Stimulated activated CD4-positive, alpha-beta T cell treated with anti-CD3 and anti-CD28 coated beads, TNF-alpha, amount 100 ng/mL, for 24 hours (primary cell): ENCODE data around the gene SNX32.

Experiments used
- DNase-seq, 3 experiments: peaks; one replicate each; pipeline ENCODE4 v3.0.0-alpha.2; 2020; ENCODE audit warnings: low read depth in 3 of 3

SNX32 gene

DNA sequence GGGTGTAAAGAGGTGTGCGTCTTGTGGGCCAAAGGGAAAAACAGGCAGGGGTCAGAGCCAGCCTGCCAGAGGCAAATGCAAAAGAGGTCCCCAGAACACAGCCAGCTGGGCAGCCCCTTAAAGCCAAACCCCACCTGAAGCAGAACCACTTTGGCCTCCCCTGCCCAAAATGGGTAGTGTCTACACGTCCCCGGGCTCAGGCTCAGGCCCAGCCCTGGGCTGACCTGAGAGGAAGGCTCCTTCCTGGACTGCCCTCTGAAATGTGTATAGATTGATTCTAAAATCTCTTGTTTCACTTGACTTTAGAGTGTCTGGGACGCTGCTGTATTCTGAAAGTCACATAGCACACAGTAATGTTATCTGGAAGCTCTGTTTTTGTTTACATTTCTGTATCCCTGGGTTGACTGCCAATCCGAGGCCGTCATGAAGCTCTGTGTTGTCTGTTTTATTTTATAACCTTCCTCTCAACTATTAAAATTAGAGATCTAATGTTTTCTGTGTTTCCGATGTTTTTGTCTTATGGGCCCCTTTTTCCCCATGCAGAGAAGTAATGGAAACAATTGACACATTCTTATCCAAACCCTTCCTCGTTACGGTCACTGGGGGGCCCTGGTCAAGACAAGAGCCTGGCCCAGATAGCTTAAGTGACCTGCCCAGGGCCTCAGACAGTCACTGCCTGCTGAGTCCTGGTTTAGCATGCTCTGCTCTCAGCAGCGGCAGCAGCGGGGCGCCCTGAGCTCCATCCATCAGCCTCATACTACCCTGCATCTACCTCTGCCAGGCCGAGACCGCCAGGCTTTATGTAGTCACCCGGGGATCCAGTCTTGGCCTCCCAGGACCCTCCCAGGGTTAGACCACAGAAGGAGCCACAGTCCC, 36.8 kb upstream of the SNX32 start:
- DNase-seq = no peak

DNA sequence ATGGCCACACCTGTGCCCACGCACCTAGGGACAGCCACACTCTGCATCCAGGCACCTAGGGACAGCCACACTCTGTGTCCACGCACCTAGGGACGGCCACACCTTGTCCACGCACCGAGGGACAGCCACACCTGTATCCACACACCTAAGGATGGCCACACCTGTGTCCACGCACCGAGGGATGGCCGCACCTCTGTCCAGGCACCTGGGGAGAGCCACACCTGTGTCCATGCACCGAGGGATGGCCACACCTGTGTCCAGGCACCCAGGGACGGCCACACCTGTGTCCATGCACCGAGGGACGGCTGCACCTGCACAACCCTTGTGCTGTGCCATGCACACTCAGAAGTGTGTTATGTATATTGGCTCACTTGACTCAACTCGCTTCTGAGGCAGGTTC, 36.1 kb upstream of the SNX32 start:
- no peak for DNase-seq

DNA sequence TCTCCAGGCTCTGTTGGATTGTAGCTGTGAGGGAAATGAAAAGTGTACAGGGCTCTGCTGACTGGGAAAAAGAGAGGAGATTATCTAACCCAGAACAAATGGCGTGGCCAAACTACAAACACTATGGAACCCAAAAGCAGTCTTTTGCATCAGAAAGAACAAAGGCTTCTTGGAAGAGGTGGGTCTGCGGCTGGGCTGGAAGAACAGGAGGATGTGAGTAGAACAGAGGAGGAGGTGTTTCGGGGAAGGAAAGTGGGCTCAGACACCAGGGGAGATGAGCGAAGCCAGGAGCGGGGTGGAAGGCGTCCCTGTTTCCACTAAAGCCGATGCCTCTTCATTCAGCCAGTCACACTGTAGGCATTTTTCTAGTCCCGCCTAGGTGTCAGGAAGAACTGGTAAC, 34.9 kb upstream of the SNX32 start:
- DNase-seq = no peak

DNA sequence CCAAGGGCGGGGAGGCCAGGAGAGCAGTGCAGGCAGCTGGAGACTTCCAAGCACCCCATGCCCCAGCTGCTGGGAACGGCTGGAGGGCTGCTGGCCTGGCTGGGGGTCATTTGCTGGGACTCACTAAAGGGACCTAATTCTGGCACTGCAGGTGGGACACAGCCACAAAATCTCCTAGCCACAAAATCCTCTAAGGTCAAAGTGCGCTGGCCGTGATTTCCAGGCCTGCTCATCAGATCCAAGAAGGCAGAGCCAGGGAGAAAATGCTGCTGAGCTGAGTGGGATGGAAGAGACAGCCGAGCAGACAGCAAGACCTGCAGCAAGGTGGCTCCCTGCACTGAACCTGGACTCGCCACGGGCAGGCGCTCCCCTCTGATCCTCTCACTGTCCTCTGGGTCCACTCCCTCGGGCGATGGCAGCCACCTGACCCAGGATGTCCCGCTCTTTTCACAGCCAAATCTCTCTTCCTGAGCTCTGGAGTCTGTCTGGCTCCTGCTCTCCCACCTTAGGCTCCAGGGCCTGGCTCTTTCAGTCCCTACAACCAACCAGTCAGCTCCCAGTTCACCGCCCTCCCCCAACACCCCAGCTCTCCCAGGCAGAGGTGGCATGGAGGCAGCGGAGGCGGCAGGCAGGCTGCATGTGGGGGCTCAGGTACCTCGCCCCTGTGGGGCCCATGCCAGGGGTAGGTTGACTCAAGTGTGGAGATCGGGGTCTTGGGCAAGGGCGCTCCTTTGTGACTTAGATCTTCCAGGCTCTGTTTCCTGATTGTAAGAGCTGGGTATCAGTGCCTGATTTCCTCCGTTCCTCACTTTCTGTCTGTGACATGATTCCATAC, 32.4 kb upstream of the SNX32 start:
- DNase-seq = no peak

DNA sequence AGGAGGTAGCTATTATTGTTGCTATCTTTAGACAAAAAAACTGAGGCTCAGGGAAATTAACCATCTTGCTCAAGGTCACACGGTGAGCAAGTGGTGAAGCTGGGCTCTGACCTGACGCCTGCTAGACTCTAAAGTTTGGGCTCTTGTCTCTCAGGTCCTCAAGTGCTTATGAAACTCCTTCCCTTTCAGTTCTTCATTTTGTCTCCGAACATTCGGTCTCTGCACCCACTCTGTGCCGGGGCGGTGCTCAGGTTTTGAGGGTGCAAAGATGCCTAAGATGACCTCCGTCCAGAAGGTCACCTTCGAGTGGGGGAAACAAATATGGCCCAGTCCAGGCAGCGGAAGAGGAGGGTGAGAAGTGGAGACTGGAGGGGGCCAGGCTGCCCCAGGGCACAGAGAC, 30.9 kb upstream of the SNX32 start:
- no peak for DNase-seq

DNA sequence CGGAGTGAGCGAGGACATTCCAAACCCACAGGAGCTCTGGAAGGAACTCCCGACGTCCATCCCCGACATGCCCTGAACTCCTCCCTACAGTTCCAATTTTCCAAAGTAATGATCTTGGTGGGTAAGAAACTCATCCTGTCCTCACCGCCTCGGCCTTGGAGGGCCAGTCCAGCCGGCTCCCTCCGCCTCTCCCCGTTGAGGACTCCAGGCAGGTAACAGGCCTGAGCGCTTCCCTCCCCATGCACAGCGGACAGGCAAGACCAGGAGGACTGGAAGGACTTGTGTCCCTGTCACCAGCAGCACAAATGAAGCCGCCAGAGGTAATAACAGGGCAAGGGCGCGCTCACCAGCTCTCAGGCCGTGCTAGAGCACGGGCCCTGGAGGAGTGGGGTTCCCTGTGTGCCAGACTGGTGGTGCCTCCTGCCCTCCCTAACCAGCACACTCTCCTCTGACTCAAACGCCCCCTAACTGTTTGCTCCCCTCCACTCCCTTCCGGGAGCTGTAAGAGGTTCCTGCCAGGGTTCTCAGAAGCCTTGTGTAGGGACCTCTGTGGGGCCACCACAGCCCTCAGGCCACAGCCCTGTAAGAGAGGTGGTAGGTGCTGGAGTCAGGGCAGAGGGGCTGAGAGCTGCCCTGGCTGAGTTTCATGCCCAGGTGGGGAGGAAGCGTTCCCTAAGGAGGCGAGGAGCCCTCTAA, 29.8 kb upstream of the SNX32 start:
- DNase-seq = no peak

DNA sequence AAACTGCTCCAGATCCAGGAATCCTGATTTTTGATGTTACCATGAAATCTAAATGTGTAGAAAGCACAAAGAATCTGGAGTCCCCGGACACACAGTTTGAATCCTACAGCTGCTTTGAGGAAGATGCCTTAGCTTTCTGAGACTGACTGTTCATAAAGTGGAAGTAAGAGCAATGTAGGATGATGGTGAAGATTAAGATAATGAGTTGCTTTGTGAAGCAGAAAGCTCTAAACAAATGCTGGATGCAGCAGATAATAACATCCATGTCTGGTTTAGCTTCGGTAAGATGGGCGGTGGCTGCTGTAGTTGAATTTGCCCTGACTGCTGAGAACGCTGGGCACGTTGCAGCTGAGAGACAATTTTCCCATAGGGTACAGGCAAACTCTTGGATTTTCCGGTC, 26.8 kb upstream of the SNX32 start:
- DNase-seq = no peak

DNA sequence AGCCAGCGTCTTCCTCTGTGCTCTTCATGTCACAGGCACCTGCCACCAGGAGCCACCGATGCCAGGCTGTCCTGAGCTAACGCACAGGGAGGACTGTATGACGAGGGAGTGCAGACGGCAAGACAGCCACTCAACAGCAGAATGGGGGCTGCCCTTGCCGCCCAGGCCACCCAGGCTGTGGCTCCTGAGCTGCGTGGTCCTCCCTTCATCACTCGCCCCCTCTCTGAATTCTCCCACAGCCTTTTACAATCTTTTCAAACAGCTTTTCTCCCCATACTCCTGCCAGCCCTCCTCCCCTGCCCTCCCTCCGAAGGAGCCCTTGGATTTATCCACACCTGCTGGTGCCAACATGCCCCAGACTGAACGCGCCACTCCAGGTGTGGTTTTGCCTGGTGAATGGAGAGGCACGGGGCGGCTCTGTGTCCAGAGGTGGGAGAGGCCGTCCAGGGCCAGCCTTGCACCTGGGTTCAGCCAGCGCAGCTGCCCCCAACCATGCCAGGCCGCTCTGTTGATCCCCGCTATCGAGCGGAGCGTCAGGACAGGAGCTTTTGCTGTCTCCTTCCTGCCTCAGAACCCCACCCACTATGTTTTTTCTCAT, 24.9 kb upstream of the SNX32 start:
- DNase-seq = no peak

DNA sequence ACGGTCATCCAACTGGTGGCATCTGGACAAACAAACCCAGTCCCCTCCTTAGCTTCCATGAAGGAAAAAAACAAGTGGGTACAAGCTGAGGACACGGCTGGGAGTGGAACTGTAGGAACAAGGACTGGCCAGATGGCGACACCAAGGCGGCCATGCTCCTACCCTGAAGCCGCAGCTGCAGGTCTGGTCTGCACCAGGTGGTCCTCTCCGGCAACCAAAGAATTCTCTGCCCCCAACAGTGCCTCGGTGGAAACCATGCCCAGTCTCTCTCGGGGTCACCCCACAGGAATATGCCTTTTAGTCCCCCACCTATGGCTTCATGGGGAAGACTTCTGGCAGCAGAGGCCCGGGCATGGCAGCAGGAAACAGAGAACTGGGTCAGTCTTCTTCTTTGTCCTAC, 24.3 kb upstream of the SNX32 start:
- no peak for DNase-seq

DNA sequence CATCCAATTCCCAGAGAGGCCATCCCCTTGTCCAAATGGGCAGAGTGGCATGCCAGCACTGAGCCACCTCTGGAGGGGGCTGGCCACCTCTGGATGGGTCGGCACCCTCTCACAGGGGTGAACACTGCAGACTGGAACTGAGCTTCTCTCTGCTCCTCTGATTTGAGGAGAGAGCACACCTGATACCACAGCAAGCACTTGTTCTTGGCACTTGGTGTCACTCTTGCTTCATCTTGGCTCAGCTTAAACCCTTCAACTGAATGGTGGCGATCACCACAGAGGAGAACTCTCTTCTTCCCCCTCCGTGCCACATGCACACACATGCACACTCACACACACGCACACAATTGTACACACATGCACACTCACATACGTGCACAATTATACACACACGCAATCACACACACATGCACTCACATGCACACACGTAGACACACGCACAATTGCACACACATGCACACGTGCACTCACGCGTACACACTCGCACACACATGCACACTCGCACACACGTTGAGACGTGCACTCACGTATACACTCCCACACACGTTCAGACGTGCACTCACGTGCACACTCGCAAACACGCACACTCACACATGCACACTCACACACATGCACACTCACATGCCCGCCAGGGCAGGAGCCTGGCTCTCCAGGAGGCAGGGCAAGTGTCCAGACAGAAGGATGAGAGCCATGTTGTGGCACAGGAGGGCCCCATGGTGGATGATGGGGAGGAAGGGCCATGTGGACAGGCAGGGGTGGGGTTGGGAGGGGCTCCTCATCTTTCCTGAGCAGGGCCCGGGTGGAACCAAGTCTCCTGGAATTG, 23.5 kb upstream of the SNX32 start:
- DNase-seq = no peak

DNA sequence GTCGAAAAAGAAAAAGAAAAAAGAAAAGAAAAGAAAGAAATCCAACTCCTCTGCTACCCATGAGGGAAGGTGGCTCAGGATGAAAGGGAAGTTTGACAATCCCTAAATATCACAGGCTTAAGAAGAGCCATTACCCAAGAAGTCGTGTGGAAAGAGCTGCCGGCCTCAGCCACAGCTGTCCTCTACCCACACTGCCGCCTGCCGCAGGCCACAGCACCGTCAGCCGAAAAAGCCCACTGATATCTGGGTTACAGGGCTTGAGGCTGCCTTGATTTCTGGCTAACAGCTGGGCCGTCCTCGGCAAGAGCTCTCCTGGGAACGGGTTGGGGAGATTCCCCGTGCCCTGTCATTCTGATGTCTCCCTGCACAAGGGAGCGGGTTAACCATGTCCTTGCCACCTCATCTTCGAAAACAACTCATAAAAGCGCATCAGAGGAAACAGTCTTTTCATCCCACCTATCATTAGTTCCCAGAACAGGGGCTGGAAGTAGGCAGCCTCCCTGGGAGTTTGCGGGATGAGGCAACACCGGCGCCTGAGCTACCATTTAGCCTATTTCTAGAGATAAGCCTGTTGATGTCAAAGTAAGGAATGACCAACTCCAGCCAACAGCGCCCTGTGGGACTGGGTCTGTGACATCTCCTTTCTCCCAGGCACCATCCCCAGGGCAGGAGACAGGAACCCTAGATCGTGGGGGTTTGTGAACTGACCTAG, 21.8 kb upstream of the SNX32 start:
- no peak for DNase-seq

DNA sequence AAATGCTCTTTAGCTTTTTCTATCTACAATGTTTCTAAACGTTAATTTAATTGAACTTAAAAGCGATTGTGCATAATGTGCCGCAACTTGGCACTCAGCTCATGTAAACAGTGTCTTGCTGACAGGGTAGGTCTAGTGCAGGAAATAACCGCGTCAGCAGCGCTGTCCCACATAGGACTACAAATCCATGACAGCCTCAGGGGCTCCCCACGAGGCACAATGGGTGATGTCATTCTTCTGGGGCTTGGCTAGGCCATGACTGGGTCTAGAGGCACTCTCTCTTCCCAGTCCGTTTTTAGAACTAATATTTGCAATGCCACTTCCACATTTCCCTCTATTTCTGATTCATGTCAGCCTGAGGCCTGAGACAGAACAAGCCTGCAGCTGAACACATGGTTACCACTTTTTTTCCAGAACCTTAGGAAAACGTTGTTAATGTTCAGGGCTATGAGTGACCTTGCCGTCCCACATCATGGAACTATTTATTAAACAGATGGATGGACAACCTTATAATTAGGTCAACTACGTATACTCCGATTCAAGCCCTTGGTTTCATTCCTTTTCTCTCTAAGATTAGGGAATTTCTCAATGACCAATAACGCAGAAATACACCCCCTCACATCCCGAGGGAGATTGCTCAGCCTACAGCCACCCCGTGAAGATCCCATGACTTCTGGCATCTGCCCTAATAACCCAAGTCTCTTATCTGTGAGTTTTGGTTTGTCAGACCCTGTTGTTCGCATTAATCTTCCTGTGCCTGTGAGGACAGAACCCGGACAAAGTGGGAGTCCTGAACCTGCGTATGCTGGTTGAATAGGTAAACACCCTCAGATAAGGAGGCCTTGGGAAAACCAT, 19.4 kb upstream of the SNX32 start:
- no peak for DNase-seq

DNA sequence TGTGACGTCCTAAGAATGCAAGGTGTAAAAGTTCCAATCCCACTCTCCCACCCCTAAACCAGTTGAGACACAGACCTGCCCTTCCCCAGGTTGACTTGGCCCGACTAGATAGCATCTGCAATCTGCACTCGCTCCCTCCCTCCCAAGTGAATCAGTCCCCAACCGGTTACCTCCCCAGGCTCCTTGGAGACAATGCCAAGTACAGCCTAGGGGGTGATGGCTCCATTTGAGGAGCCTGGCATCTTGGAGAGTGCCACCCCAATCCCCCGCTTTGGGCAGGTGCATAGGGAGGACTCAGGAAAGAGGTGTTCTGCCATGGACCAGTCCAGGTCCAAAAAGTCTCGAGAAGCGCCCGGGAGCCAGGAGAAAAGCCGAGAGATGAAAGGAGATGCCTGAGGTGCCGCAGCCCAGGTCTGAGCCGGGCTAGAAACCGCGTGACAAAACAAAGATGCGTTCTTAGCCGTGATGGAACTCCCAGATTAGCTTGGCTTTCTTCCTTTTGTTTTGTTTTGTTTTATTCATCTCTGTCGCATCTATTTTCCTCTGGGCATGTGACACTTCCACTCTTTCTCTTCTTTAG, 18.7 kb upstream of the SNX32 start:
- DNase-seq = no peak

DNA sequence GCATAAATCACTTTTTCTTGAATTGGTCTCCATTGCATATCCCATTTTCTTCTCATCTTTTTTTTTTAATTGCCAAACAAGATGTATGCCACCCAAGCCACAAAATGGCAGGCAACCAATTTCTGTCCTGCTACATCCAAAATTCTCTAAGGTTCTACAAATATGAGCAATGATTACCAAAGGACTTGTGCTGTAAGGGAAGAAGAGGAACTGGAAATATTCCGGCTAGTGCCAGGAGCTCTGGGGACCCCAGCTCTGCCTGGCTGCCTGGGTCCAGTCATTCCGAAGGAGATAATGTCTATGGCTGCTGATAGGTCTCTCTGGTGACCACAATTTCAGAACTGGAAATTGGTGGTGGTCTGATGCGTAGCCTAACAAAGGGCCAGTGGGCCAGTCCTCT, 17.1 kb upstream of the SNX32 start:
- DNase-seq = no peak

DNA sequence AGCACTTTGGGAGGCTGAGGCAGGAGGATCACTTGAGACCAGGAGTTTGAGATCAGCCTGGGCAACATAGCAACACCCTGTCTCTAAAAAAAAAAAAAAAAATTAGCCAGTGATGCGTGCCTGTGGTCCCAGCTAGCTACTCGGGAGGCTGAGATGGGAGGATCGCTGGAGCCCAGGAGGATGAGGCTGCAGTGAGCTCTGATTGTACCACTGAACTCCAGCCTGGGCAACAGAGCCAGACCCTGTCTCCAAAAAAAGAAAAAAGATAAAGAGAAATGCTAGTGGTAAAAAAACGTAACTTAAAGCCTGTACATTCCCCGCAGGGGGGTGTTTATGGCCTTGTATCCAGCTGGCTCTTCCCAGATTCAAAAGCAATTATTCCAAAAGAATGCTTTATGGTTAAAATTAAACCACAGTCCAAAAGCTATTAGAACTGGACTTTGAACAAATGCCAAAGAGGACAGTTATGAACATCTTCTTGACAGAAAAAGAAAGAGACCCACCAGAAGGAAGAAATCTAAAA, 16.4 kb upstream of the SNX32 start:
- no peak for DNase-seq

DNA sequence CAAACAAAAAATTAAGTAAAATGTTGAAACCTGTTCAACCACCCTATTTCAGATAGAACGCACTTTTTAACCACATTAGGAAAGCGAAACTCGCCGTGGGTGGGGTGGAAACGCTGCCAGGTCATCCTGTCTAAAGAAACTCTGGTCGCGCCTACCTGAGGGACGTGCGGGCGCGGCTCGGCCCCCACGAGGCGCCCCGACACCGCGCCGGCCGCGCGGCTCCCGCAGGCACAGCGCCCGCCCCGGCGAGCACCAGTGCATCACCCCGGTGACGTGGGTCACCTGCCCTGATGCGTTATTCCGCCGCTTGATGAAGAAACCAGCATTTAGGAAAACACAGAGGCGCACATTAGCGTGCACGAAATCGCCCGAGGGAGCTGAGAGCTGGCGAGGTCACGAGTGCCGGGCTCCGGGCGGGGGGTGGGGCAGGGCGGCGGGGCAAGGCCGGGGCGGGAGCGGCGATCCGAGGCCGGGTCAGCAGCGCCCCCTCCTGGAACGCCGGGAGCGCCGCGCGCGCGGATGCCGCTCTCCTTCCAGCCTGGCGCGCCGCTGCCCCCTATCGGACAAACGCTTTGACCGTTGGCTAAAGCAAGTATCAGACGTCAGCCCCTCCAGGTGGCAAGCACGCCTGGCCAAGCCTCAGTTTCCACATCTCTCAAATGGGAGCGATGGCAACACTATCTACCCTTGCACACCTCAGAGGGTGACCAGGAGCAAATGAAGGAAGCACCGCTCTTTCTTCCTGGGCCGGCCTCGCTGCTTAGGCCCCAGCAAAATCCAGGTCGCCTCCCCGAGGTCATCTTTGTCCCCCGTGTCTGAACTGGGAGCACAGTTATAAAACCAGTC, 15.7 kb upstream of the SNX32 start:
- peak; percentile 85 to 94 (median 91) for DNase-seq

DNA sequence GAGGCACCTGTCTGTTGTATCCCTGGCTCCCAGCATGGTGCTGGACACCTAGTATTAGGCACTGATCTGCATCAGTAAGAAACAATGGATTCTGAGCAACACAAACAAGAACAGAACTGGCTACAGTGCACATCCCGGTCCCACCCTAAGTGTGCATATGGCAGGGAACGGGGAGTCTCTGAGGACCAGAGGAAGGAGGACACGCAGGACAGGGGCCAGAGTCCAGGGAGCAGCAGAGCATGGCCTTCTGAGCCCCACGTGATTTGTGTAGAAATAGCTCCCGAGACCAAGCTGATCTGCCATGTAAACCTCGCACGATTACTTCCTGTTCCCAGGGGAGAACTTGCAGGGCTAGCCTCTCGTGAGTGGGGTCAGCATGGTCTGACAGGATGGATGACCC, 12.7 kb upstream of the SNX32 start:
- DNase-seq = no peak
